Measurements from ENCODE around the gene FOXN3. TPM values are rescaled to one million over a fixed set of nuclear protein-coding genes. Genes with fewer than 3 reads are reported as not detected.

FOXN3 gene
- total RNA-seq, 1 donor from 2014 or later = 122 TPM

DNA sequence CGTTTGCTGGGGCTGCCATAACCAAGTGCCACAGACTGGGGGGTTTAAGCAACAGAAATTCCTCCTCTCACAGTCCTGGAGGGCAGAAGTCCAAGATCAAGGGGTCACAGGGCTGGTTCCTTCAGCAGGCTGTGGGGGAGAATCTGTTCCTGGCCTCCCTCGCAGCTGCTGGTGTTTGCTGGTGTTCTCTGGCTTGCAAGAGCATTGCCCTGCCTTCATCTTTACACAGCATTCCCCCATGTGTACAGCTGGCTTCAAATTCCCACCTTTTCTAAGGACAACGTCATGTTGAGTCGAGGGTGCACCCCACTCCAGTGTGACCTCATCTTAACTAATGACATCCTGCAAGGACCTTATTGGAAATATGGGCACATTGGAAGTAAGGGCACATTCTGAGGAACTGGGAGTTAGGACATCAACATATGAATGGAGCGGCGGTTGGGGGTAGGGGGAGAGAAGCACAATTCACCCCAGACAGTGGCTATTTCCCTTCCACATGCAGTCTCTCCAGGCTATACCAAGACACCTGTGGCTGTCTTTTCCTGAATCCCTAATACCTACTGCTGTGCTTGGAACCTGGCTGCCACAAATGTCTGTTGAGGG, 123.6 kb downstream of the FOXN3 start:
- Histone ChIP-seq H3K4me3 (ENCODE audit: insufficient read depth, low read depth, low read length) (no peak overlapping the region), H4K20me1 (ENCODE audit: insufficient read depth, low read length) (peaks cover 62% of the 10 kb centered on the region), H3K36me3 (ENCODE audit: insufficient read depth, low read length) (no peaks in the 10 kb centered on the region), H3K27ac (ENCODE audit: low read depth, low read length) (no peak overlapping the region), H3K79me2 (ENCODE audit: insufficient read depth, low read length) (peaks cover 19% of the 10 kb centered on the region), H3K27me3 (ENCODE audit: insufficient read depth, low read length) (no peaks in the 10 kb centered on the region), H2AFZ (ENCODE audit: low read depth, low read length) (no peak overlapping the region), H3K9me3 (ENCODE audit: insufficient read depth, low read depth, low read length) (no peaks in the 10 kb centered on the region), H3K4me2 (ENCODE audit: low read length) (no peak overlapping the region), H3K4me1 (ENCODE audit: insufficient read depth, low read length) (no peaks in the 10 kb centered on the region), H3K9ac (ENCODE audit: low read length) (no peak overlapping the region)
- Mint-ChIP-seq H3K9me3 (ENCODE audit: unreplicated experiment) (no peaks in the 10 kb centered on the region), H3K4me1 (ENCODE audit: low read depth, unreplicated experiment) (peaks cover 11% of the 10 kb centered on the region), H3K27ac (ENCODE audit: unreplicated experiment) (peak overlapping the region; percentile 35), H3K36me3 (ENCODE audit: low read depth, unreplicated experiment) (peaks cover 26% of the 10 kb centered on the region), H3K4me3 (ENCODE audit: unreplicated experiment) (no peak overlapping the region), H3K27me3 (ENCODE audit: low read depth, unreplicated experiment) (no peaks in the 10 kb centered on the region)
- no peak for TF ChIP-seq EZH2 (IDR thresholded peaks at IDR 0.05; ENCODE audit: insufficient read depth, low read length)
- TF ChIP-seq, protein P1, sequence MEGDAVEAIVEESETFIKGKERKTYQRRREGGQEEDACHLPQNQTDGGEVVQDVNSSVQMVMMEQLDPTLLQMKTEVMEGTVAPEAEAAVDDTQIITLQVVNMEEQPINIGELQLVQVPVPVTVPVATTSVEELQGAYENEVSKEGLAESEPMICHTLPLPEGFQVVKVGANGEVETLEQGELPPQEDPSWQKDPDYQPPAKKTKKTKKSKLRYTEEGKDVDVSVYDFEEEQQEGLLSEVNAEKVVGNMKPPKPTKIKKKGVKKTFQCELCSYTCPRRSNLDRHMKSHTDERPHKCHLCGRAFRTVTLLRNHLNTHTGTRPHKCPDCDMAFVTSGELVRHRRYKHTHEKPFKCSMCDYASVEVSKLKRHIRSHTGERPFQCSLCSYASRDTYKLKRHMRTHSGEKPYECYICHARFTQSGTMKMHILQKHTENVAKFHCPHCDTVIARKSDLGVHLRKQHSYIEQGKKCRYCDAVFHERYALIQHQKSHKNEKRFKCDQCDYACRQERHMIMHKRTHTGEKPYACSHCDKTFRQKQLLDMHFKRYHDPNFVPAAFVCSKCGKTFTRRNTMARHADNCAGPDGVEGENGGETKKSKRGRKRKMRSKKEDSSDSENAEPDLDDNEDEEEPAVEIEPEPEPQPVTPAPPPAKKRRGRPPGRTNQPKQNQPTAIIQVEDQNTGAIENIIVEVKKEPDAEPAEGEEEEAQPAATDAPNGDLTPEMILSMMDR (IDR thresholded peaks at IDR 0.05; ENCODE audit: insufficient read depth, low read depth, low read length) = no peak
- DNase-seq (ENCODE audit: low read depth) = no peak
- FAIRE-seq = no peak

DNA sequence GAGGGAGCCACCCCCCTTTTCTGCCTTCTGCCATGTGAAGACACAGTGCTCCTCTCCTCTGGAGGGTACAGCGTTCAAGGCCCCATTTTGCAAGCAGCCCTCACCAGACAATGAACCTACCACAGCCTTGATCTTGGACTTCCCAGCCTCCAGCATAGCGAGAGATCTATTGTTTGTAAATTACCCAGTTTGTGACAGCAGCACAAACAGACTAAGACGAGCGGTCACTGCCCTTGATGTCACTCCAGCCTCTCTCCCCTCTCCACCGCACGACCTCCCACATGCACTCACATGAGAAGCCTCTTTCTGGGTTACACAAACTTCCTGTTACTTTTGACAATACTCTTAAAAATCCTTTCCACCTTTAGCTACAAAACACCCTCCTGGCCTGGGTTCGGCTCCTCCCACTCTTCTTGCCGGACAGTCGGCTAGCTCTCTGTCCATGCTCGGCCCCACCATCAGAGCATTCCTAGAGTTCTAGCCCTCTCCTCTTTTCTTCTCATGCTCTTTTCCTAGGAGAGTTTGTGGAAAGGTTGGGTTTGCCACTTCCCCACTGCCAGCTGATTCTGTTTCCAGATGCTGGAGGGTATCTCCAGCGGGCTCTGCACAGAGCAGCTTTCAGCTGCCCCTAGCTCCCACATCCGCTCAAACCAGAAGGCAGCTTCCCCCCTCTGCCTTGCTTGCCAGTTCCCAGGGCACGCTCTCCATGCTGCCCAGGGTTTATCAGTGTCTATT, 124.3 kb downstream of the FOXN3 start:
- Mint-ChIP-seq H3K36me3 (ENCODE audit: low read depth, unreplicated experiment) (peaks cover 26% of the 10 kb centered on the region), H3K9me3 (ENCODE audit: unreplicated experiment) (no peaks in the 10 kb centered on the region), H3K4me1 (ENCODE audit: low read depth, unreplicated experiment) (peaks cover 11% of the 10 kb centered on the region), H3K4me3 (ENCODE audit: unreplicated experiment) (no peak overlapping the region), H3K27ac (ENCODE audit: unreplicated experiment) (peak overlapping the region; percentile 35), H3K27me3 (ENCODE audit: low read depth, unreplicated experiment) (no peaks in the 10 kb centered on the region)
- no peak overlapping the region for H3K9ac ChIP-seq (ENCODE audit: low read length)
- H3K27me3 ChIP-seq (ENCODE audit: insufficient read depth, low read length) = no peaks in the 10 kb centered on the region
- H4K20me1 ChIP-seq (ENCODE audit: insufficient read depth, low read length) = peaks cover 60% of the 10 kb centered on the region
- H3K4me2 ChIP-seq (ENCODE audit: low read length) = no peak overlapping the region
- DNase-seq (ENCODE audit: low read depth) (no peak), FAIRE-seq (no peak)
- no peaks in the 10 kb centered on the region for H3K9me3 ChIP-seq (ENCODE audit: insufficient read depth, low read depth, low read length)
- no peak for TF ChIP-seq EZH2 (IDR thresholded peaks at IDR 0.05; ENCODE audit: insufficient read depth, low read length)
- TF ChIP-seq, protein P1 (IDR thresholded peaks at IDR 0.05; ENCODE audit: insufficient read depth, low read depth, low read length) = no peak
- H3K27ac ChIP-seq (ENCODE audit: low read depth, low read length) = no peak overlapping the region
- H3K4me3 ChIP-seq (ENCODE audit: insufficient read depth, low read depth, low read length) = no peak overlapping the region
- no peak overlapping the region for H2AFZ ChIP-seq (ENCODE audit: low read depth, low read length)
- no peaks in the 10 kb centered on the region for H3K36me3 ChIP-seq (ENCODE audit: insufficient read depth, low read length)
- H3K4me1 ChIP-seq (ENCODE audit: insufficient read depth, low read length) = peaks cover 3% of the 10 kb centered on the region
- H3K79me2 ChIP-seq (ENCODE audit: insufficient read depth, low read length) = peaks cover 21% of the 10 kb centered on the region

Measured in astrocyte (in vitro differentiated cells and primary cell).